ENCODE measurements around the gene ZNF800.

The ZNF800 gene

DNA sequence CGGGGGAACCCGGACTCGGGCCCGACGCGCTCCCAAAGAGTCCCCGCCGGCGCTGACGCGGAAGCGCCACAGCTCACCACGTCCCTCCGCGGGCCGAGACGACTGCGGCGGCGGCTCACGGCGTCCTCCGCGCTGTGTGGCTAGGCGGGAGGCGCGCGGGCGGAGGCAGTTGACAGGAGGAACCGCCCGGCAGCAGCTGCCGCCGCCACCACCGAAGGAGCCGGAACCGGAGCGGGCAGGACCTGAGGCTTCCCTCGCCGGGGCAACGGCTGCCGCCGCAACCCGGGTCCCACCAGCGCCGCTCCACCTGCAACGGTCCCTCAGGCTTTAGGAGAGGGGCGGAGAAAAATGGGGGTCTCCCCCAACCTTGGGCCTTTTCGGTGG, 334 bp downstream of the ZNF800 start:
- no peak for TF ChIP-seq CTCF (IDR thresholded peaks at IDR 0.05; ENCODE audit: insufficient read depth, low read length, poor library complexity, severe bottlenecking)
- no peaks in the 10 kb centered on the region for H3K27me3 ChIP-seq (replicated peaks; ENCODE audit: control insufficient read depth, insufficient read depth, low read length)
- H3K4me3 ChIP-seq (replicated peaks; ENCODE audit: low read depth, low read length): peak overlapping the region; percentile 96
- DNase-seq (ENCODE audit: extremely low read depth, insufficient read length): peak; percentile 87
- peaks cover under 1% of the 10 kb centered on the region for H3K36me3 ChIP-seq (ENCODE audit: control insufficient read depth, insufficient read depth, low read length)

DNA sequence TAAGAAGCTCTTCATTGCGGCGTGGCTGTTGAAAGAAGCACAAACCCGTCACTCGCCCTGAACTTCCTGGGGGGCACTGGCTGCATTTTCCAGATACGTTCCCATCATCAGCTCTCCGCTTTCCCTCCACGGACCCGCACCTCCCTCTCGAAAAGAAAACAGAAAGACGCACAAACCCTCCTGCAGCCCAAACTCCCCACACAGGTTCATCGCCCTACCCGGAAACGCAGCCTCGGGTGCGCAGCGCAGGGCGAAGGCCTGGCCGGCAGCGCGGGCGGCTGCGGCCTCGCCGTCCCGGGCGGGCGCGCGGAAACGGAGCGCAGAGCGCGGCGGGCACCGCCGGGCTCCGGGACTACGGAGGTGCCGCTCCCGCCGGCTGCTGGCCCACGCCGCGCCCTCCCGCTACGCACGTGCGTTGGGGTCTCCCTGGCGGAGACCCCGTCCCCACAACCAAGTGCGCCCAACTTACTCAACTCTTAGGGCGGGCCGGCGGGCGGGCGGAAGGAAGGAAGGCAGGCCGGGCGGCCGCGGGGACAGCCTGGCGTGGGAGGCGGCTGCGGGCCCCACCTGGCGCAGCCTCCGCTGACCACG, 822 bp downstream of the ZNF800 start:
- no peak for TF ChIP-seq CTCF (IDR thresholded peaks at IDR 0.05; ENCODE audit: insufficient read depth, low read length, poor library complexity, severe bottlenecking)
- Histone ChIP-seq H3K27me3 (replicated peaks; ENCODE audit: control insufficient read depth, insufficient read depth, low read length) (no peaks in the 10 kb centered on the region), H3K36me3 (ENCODE audit: control insufficient read depth, insufficient read depth, low read length) (peaks cover 1% of the 10 kb centered on the region), H3K4me3 (replicated peaks; ENCODE audit: low read depth, low read length) (peak overlapping the region; percentile 96)
- DNase-seq (ENCODE audit: extremely low read depth, insufficient read length): peak; percentile 75

DNA sequence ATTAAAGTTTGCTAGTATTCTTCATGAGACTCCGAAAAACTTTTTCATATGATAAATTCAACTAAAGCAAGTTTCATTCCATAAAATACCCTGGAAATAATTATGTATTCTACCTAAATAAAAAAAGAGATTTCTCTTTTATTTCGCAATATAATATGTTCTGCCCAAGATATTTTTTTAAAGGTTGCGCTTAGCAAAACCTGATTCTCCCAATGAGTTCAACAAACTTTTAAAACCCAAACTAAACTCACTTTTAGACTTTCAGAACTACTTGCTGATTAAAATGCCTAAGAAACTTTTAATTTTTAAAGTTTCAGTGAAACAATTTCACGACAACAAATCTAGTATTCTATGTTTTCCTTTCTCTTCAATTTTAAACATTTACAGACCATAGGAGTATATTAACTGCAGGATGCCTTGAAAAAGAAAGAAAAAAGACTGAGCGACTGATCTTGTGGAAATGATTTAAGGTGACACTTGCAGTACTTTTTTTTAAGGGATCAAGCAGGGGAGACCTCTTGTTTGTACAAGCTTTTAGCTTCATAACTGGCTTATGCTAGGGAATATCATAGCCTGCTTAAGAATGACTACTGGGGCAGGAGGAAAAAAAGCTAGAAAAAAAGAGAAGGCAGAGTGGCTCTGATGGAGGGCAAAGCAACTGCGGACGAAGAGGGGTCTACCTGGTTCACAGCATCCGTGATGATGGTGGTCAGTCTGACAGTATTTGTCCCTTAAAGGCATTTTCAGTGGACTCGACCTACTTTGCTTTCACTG, 1.5 kb downstream of the ZNF800 start:
- peaks cover 3% of the 10 kb centered on the region for H3K36me3 ChIP-seq (ENCODE audit: control insufficient read depth, insufficient read depth, low read length)
- peak; percentile 17 for DNase-seq (ENCODE audit: extremely low read depth, insufficient read length)
- no peak for TF ChIP-seq CTCF (IDR thresholded peaks at IDR 0.05; ENCODE audit: insufficient read depth, low read length, poor library complexity, severe bottlenecking)
- H3K27me3 ChIP-seq (replicated peaks; ENCODE audit: control insufficient read depth, insufficient read depth, low read length): no peaks in the 10 kb centered on the region
- peak overlapping the region; percentile 96 for H3K4me3 ChIP-seq (replicated peaks; ENCODE audit: low read depth, low read length)

- H3K36me3 ChIP-seq (ENCODE audit: control insufficient read depth, insufficient read depth, low read length): peaks cover 3% of the 10 kb centered on the region
- no peak for DNase-seq (ENCODE audit: extremely low read depth, insufficient read length)
- no peaks in the 10 kb centered on the region for H3K27me3 ChIP-seq (replicated peaks; ENCODE audit: control insufficient read depth, insufficient read depth, low read length)
- TF ChIP-seq CTCF (IDR thresholded peaks at IDR 0.05; ENCODE audit: insufficient read depth, low read length, poor library complexity, severe bottlenecking): no peak
- peak overlapping the region; percentile 22 for H3K4me3 ChIP-seq (replicated peaks; ENCODE audit: low read depth, low read length)
These were observed 2.2 kb downstream of the ZNF800 start for GRCh38 chr7:127390186-127390816.

DNA sequence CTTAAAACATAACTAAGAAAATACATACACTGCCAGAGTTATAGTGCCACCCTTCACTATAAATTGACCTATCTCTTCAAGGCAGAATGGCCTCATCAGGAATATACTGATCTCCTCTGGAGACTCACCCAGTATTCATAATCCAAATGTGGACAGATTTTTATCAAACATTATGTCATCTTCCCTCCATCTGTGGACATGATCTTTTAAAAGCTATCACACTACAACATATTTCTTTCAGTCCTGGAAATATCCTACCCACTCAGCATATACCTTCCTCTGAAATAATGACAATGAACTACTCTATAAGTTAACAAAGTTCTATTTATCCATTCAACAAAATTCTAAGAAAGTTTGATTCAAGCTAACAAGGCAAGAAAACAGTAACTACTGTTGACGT, 3.2 kb downstream of the ZNF800 start:
- H3K4me3 ChIP-seq (replicated peaks; ENCODE audit: low read depth, low read length): no peak overlapping the region
- peaks cover 3% of the 10 kb centered on the region for H3K36me3 ChIP-seq (ENCODE audit: control insufficient read depth, insufficient read depth, low read length)

More for the DNA sequence above, 3.2 kb downstream of the ZNF800 start:
- DNase-seq (ENCODE audit: extremely low read depth, insufficient read length): no peak
- no peak for TF ChIP-seq CTCF (IDR thresholded peaks at IDR 0.05; ENCODE audit: insufficient read depth, low read length, poor library complexity, severe bottlenecking)
- no peaks in the 10 kb centered on the region for H3K27me3 ChIP-seq (replicated peaks; ENCODE audit: control insufficient read depth, insufficient read depth, low read length)

Measured in GM06990 (cell line).